Fibroblast of lung (primary cell): ENCODE data around the gene OTOGL. TPM values are rescaled to one million over a fixed set of nuclear protein-coding genes. Genes with fewer than 3 reads are reported as not detected.

Experiments
- DNase-seq, 2 donors: peaks; one replicate each; pipeline versions ENCODE4 v3.0.0 to v3.0.0-alpha.2; 2010; ENCODE audit warnings: low read depth in 2 of 2
- H2AFZ ChIP-seq: 2 replicates; pipeline ENCODE4 v1.5.1; 2012; ENCODE audit warnings: low read length, control low read depth, inconsistent platforms
- H3K27ac ChIP-seq: 2 replicates; pipeline ENCODE4 v1.5.1; 2011; ENCODE audit warnings: low read length, control low read depth; ENCODE audit not compliant: insufficient read depth
- H3K27me3 ChIP-seq: 2 replicates; pipeline ENCODE4 v1.5.1; 2011; ENCODE audit warnings: mild to moderate bottlenecking, low read length; ENCODE audit not compliant: control insufficient read depth, insufficient read depth
- H3K36me3 ChIP-seq: 2 replicates; pipeline ENCODE4 v1.5.1; 2011; ENCODE audit warnings: low read length; ENCODE audit not compliant: control insufficient read depth, insufficient read depth
- H3K4me1 ChIP-seq: 2 replicates; pipeline ENCODE4 v1.5.1; 2011; ENCODE audit warnings: low read length; ENCODE audit not compliant: control insufficient read depth, insufficient read depth; ENCODE audit errors: extremely low read depth
- H3K4me2 ChIP-seq: 2 replicates; pipeline ENCODE4 v1.5.1; 2011; ENCODE audit warnings: low read length, control low read depth; ENCODE audit not compliant: insufficient read depth; ENCODE audit errors: extremely low read depth
- H3K4me3 ChIP-seq, 4 experiments: fragments of 200-600 bp in 1 of 4; sonication (generic) in 1 of 4; replicated peaks in 1 of 4; 2 replicates each; pipeline ENCODE4 v1.5.1; 2011 to 2016; ENCODE audit warnings: low read length in 4 of 4, low read depth in 3 of 4, mild to moderate bottlenecking in 3 of 4, control low read depth in 2 of 4, inconsistent platforms in 1 of 4, mixed read lengths in 1 of 4; ENCODE audit not compliant: insufficient read depth in 1 of 4; ENCODE audit errors: control extremely low read depth in 1 of 4
- H3K79me2 ChIP-seq: 2 replicates; pipeline ENCODE4 v1.5.1; 2012; ENCODE audit warnings: mild to moderate bottlenecking, low read length, inconsistent platforms; ENCODE audit not compliant: control insufficient read depth, insufficient read depth
- H3K9ac ChIP-seq: 2 replicates; pipeline ENCODE4 v1.5.1; 2011; ENCODE audit warnings: mild to moderate bottlenecking, low read length, control low read depth; ENCODE audit not compliant: insufficient read depth
- H3K9me3 ChIP-seq: 2 replicates; pipeline ENCODE4 v1.5.1; 2012; ENCODE audit warnings: low read depth, low read length; ENCODE audit not compliant: control insufficient read depth, insufficient read depth
- H4K20me1 ChIP-seq: 2 replicates; pipeline ENCODE4 v1.5.1; 2011; ENCODE audit warnings: low read length; ENCODE audit not compliant: control insufficient read depth, insufficient read depth; ENCODE audit errors: extremely low read depth
- EZH2 ChIP-seq: IDR thresholded peaks from 2 replicates; pipeline ENCODE4 v1.5.1; 2012; ENCODE audit warnings: low read length, control low read depth, mild to moderate bottlenecking; ENCODE audit errors: missing control alignments
- polyA plus RNA-seq, 2 donors: library from polyadenylated mRNA; depleted of rRNA in 1 of 2; stranded (reverse) in 1 of 2; unstranded in 1 of 2; fragments of >200 nt; gene quantifications; 2 replicates each; pipeline ENCODE4 v1.2.1, GENCODE V29; 2011 to 2012; ENCODE audit warnings: missing spikeins in 1 of 2
- total RNA-seq: library from RNA; depleted of rRNA; stranded (reverse); fragments of >200 nt; gene quantifications from 2 replicates; pipeline ENCODE4 v1.2.1, GENCODE V29; 2014
- TF ChIP-seq, protein P1 (sequence below), 2 donors: IDR thresholded peaks in 1 of 2; conservative IDR thresholded peaks in 1 of 2; 1 replicate in 1 of 2; 2 replicates in 1 of 2; pipeline ENCODE4 v1.5.1; 2011 to 2012; ENCODE audit warnings: low read length in 2 of 2, control low read depth in 1 of 2, inconsistent platforms in 1 of 2, low read depth in 1 of 2, mild to moderate bottlenecking in 1 of 2

Gene OTOGL
- total and polyA plus RNA-seq, 2 donors (not counting 1 experiment from before 2014, with no cell fraction given): 0.15 to 0.17 TPM

DNA sequence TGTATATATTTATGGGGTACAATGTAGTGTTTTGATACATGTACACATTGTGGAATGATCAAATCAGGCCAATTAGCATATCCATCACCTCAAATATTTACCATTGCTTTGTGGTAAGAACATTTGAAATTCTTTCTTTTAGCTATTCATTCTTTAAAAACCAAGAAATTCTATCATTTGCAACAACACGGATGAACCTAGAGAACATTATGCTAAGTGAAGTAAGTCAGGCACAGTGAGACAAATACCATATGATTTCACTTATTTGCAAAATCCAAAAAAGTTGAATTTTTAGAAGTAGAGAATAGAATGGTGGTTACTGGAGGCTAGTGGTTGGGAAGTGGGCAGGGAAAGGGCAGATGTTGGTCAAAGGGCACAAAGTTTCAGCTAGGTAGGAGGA, 215.4 kb downstream of the OTOGL start:
- H3K27ac ChIP-seq: no peak overlapping the region
- peak in 1 of 2 donors; percentile 62 for DNase-seq
- TF ChIP-seq, protein P1, sequence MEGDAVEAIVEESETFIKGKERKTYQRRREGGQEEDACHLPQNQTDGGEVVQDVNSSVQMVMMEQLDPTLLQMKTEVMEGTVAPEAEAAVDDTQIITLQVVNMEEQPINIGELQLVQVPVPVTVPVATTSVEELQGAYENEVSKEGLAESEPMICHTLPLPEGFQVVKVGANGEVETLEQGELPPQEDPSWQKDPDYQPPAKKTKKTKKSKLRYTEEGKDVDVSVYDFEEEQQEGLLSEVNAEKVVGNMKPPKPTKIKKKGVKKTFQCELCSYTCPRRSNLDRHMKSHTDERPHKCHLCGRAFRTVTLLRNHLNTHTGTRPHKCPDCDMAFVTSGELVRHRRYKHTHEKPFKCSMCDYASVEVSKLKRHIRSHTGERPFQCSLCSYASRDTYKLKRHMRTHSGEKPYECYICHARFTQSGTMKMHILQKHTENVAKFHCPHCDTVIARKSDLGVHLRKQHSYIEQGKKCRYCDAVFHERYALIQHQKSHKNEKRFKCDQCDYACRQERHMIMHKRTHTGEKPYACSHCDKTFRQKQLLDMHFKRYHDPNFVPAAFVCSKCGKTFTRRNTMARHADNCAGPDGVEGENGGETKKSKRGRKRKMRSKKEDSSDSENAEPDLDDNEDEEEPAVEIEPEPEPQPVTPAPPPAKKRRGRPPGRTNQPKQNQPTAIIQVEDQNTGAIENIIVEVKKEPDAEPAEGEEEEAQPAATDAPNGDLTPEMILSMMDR (conservative IDR thresholded peaks at IDR 0.05 in 1 of 2, IDR thresholded peaks at IDR 0.05 in 1 of 2; ENCODE audit: low read depth in 1 of 2, low read length in 2 of 2): no peak
- TF ChIP-seq EZH2: no peak
- H3K36me3 ChIP-seq: no peaks in the 10 kb centered on the region
- H3K4me1 ChIP-seq: no peaks in the 10 kb centered on the region
- H3K9me3 ChIP-seq: no peaks in the 10 kb centered on the region
- H3K79me2 ChIP-seq: no peaks in the 10 kb centered on the region
- no peak overlapping the region for H3K9ac ChIP-seq
- no peak overlapping the region for H3K4me2 ChIP-seq
- H4K20me1 ChIP-seq: no peaks in the 10 kb centered on the region
- H2AFZ ChIP-seq: no peak overlapping the region
- H3K27me3 ChIP-seq: no peaks in the 10 kb centered on the region
- H3K4me3 ChIP-seq: no peak overlapping the region

DNA sequence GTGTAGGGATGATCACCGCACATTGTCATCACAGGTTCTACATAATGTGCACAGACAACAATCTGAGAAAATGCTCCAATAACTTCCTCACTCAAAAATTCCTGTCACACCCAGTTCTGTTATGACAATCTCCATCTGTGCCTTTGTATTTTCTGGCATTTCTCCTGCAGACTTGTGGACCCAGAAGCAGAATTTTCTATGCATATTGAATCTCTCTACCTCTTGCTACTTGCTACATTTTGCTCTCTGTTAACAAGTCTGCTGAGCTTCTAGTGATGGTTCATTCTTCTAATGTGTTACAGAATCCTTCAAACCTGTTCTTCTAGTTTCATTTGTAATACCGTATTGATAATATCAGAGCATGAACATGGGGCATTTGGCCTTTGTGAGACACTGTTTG, 216.9 kb downstream of the OTOGL start:
- no peaks in the 10 kb centered on the region for H3K79me2 ChIP-seq
- no peak overlapping the region for H3K9ac ChIP-seq
- no peaks in the 10 kb centered on the region for H3K9me3 ChIP-seq

DNA sequence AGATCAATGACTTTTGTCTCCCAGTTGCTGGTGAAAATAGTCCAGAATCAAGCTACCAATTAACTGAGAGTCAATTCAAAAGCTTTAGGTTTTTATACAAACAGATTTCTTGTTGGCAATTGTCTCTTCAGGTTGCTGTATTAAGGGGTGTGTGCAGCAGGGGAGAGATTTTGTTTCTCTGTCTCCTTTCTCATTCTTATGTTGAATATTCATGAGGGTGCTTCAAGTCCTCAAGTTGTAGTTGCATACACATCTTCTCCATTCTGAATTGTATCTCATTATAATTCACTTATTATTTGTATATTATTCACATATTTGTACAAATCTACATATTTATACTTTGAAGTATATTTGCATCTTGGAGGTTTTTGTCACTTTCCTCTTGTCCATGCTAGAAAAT, 218.0 kb downstream of the OTOGL start:
- Histone ChIP-seq H2AFZ (no peak overlapping the region), H4K20me1 (no peaks in the 10 kb centered on the region), H3K79me2 (no peaks in the 10 kb centered on the region), H3K27ac (no peak overlapping the region), H3K27me3 (no peaks in the 10 kb centered on the region), H3K9me3 (no peaks in the 10 kb centered on the region), H3K4me2 (no peak overlapping the region), H3K4me1 (no peaks in the 10 kb centered on the region), H3K4me3 (no peak overlapping the region), H3K9ac (no peak overlapping the region), H3K36me3 (no peaks in the 10 kb centered on the region)
- no peak for DNase-seq
- TF ChIP-seq, protein P1 (conservative IDR thresholded peaks at IDR 0.05 in 1 of 2, IDR thresholded peaks at IDR 0.05 in 1 of 2; ENCODE audit: low read depth in 1 of 2, low read length in 2 of 2): no peak
- TF ChIP-seq EZH2: no peak

More for the DNA sequence above, 216.9 kb downstream of the OTOGL start:
- Histone ChIP-seq H3K27me3 (no peaks in the 10 kb centered on the region), H3K4me3 (no peak overlapping the region), H3K36me3 (no peaks in the 10 kb centered on the region), H3K4me2 (no peak overlapping the region), H3K4me1 (no peaks in the 10 kb centered on the region), H3K27ac (no peak overlapping the region), H2AFZ (peak overlapping the region; percentile 17), H4K20me1 (no peaks in the 10 kb centered on the region)
- DNase-seq: peak in 1 of 2 donors; percentile 3
- TF ChIP-seq EZH2: no peak
- TF ChIP-seq, protein P1 (conservative IDR thresholded peaks at IDR 0.05 in 1 of 2, IDR thresholded peaks at IDR 0.05 in 1 of 2; ENCODE audit: low read depth in 1 of 2, low read length in 2 of 2): no peak
